ENCODE data around the gene HYOU1.
"Not testable (repeated sequence)": the region's sequence is repeated elsewhere in the genome, so short reads cannot be mapped to it uniquely, and the experiment has no call there.

Gene HYOU1

DNA sequence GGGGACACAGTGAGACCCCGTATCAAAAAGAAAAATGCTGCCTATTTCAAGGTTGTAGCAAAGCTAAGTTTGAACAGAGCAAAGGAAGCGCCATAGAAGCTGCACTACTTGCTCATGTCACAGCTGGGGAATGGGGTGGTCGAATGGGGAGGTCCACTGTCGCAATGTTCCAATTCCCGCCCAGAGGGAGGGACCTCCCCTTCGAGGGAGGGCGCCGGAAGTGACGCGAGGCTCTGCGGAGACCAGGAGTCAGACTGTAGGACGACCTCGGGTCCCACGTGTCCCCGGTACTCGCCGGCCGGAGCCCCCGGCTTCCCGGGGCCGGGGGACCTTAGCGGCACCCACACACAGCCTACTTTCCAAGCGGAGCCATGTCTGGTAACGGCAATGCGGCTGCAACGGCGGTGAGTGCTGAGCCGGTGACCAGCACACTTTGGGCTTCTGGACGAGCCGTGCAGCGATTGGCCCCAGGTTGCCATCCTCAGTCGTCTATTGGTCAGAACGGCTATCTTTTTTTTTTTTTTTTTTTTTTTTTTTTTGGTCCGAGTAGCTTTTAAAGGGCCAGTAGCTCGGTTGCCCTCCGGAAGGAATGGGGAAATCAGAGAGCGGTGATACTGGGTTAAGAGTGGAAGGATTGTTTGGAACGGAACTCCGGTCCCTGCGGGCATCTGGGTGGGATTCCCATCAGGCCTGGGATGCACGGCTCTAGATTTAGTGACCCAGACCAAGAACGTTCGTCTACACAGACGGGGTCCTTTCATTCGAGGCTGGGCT is 27.8 kb upstream of the HYOU1 start, which contains the start of gene HMBS:
TSS of gene HMBS (plus strand) at position 219 of the 774 bp plus-strand sequence. CDS start at position 372, 153 bp downstream.
- DNase-seq = peak; percentile 97

DNA sequence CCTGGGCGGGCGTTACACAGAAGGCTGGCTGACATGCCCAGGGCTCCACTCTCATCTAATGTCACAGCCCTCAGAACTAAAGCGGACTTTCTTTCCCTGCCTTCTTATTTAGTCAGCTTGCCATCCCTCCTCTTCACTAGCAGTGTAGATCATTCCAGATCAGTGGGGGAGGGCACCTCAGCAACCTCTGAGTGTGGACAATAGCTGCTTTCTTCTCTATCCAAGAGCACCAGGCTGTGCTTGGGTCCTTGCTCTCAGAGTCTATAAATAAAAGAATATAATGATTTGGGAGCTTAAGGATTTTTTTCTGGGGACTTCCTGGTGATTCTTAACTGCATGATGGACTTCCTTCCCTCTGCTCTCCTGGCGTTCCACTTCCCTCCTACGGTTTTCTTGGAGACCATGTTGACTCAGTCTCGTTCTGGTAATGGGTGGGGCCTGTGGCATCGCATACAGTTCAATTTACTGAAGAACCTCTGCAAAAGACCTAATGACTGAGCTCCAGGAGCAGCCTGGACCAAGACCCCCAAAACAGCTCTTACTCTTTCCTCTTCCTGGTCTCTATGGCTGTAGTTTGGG is 24.8 kb upstream of the HYOU1 start:
- no peak for DNase-seq

DNA sequence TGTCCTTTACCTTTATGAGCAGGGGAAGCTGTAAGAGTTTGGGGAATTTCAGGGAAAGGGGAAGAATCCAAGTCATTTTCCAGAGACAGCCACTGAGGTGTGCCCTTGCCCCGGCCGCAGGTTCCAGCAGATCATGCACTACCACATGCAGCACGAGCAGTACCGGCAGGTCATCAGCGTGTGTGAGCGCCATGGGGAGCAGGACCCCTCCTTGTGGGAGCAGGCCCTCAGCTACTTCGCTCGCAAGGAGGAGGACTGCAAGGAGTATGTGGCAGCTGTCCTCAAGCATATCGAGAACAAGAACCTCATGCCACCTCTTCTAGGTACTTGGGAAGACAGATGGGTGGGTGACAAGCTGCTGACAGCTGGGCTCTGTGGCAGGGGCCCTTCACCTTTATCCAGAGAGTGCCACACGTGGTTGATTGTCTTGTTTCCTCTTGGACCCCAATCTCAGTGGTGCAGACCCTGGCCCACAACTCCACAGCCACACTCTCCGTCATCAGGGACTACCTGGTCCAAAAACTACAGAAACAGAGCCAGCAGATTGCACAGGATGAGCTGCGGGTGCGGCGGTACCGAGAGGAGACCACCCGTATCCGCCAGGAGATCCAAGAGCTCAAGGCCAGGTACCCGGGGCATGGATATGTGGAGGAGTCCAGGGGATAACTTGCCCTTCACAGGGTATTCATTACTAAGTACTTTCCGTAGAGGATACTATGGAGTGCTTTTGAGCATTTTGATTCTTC is 21.8 kb upstream of the HYOU1 start:
- no peak for DNase-seq

DNA sequence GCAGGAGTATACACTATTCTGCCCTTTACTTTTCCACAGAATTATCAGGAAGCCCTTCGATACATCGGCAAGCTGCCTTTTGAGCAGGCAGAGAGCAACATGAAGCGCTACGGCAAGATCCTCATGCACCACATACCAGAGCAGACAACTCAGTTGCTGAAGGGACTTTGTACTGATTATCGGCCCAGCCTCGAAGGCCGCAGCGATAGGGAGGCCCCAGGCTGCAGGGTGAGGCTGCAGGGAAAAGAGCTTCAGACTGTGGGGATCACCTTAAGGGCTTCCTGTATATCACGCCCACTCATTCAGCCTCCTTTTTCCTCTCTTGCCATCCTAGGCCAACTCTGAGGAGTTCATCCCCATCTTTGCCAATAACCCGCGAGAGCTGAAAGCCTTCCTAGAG is 20.8 kb upstream of the HYOU1 start:
- no peak for DNase-seq

DNA sequence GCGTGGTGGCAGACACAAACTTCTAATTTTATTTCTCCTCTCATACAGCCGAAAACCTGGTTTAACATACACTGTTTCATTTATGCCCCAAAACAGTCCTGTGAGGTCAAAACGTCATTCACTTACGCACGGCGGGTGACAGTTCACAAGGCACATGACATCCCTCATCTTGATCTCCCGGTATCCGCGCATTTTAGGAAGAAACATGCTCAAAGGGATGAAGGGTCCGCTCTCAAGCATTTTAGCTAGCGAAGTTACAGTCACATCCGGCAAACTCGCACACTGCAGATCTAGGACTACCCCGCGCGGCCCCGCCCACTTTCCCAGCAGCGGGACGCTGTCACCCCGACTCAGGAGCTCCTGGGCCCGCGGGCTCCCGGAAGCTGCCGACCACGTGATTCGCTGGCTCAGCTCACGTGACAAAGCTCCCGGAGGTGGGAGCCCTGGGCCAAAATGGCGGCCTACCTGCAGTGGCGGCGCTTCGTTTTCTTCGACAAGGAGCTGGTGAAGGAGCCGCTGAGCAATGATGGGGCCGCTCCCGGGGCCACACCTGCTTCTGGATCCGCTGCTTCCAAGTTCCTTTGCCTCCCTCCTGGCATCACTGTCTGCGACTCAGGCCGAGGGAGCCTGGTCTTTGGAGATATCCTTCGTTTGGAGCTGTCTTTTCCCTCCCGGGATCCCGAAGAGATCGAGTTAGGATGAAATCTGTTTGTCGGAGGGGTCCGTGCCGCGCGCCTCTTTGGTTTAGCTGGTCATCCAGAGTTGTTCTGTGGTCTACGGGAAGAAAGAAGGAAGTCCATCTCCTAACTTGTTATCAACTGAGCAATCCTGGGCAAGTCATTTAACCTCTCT is 10.6 kb upstream of the HYOU1 start, which contains the start of gene VPS11:
TSS of gene VPS11 (plus strand) at position 448 of the 852 bp plus-strand sequence. CDS start at position 454, 6 bp downstream.
- peak; percentile 98 for DNase-seq

DNA sequence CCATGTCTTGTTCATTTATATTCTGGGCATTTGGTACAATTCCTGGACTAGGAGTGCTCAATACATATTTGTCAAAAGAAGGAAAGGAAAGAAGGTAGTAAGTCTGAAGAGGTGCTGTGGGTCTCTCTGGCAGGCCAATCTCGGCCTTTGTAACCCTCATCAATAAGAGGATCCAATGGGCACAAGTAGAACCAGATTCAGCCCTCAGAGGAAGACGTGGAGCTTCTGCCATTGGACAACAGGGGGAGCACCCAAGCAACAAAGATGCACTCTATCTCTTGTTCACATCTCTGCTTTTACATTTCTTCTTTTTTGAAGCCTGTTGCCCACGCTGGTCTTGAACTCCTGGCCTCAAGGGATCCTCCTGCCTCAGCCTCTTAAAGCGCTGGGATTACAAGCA is 8.4 kb upstream of the HYOU1 start:
- DNase-seq = no peak

DNA sequence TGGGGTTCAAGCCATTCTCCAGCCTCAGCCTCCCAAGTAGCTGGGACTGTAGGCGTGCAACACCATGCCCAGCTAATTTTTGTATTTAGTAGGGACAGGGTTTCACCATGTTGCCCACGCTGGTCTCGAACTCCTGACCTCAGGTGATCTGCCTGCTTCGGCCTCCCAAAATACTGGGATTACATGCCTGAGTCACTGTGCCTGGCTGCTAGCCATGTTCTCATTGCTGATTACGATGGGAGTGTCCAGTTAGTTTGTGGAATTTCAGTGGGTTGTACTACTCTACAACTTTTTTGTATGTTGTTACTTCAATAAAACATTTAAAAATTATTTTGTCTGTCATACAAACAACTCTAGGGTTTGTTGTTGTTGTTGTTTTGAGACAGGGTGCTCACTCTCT is 5.8 kb upstream of the HYOU1 start:
- DNase-seq = no peak

DNA sequence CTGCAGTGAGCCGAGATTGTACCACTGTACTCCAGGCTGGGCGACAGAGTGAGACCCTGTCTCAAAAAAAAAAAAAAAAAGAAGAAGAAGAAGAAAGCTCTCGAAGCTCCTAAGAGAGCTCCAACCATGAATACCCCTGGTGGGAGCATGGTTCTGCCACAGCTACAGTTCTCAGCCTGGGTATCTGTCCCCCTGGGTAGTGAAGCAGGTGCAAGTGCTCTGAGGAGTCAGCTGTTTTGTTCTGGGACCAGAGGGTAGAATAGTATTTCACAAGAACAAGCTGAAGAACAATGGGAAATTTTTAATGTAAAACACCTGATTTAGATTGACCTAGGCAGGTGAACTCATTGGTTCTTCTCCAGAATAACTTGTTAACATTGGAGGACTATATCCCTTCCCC is 4.3 kb upstream of the HYOU1 start:
- no peak for DNase-seq

DNA sequence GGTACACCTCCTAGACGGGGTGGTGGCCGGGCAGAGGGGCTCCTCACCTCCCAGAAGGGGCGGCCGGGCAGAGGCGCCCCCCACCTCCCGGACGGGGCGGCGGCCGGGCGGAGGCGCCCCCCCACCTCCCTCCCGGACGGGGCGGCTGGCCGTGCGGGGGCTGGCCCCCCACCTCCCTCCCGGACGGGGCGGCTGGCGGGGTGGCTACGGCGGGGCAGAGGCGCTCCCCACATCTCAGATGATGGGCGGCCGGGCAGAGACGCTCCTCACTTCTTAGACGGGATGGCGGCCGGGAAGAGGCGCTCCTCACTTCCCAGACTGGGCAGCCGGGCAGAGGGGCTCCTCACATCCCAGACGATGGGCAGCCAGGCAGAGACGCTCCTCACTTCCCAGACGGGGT is 2.1 kb upstream of the HYOU1 start:
- DNase-seq = not testable (repeated sequence)

DNA sequence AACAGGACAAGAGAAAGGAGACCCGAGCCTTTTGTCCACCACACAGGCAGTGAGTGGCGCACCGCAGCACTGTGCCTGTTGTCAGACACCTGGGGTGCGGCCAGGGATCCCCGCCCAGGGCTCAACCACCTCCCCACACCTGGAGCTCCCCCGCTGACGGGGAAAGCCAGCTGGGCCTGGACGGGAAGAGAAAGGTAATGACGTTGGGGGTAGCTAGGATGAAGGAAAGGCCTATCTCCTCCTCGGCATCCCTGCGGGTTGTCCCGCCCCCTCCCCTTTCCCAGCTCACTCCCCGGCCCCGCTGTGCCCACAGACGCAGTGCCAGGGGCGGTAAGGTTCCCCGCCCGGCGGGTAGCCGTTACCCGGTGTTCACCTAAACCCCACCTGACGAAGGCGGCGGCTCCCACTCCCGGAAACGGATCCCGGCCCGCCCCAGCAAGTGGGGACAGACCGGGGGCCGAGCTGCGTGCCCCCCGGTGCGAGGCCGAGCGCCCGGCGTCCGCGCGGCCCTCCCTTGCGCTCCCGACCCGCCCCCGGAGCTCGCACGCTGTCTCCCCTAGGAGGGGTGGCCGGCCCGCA is 495 bp downstream of the HYOU1 start:
- no peak for DNase-seq

DNA sequence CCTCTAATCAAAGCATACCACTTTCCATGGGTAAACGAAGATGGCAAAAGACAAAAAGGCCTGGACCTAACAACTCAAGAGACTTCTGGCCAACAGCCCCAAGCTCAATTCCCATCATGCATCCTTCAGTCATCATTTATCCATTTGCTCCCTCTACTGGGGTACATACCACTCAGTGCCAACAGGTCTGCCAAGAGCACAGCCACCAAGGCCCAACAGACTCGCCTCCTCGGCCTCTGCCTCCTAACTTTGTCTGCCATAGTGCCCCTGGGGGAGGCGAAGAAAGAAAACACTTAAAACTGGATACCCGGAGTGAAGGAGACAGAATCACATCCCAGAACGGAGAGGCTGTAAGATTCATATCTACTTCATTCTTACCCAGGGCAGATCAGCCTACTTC is 1.1 kb downstream of the HYOU1 start:
- DNase-seq = no peak

DNA sequence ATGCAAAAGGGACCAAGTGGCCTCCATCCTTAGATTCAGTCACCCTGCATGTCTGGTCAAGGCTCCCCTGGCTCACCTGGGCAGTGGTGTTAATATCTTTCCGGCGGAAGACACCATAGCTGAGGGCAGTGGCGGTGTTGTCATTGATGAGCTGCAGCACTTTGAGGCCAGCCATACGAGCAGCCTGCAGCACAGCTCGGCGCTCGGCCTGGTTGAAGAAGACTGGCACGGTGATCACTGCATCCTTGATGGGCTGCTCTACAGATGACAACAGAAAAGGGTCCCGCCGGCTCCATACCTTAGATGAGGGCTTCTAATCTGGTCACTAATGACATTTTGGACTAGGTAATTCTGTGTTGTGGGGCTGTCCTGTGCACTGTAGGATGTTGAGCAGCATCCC is 2.6 kb downstream of the HYOU1 start:
- no peak for DNase-seq

DNA sequence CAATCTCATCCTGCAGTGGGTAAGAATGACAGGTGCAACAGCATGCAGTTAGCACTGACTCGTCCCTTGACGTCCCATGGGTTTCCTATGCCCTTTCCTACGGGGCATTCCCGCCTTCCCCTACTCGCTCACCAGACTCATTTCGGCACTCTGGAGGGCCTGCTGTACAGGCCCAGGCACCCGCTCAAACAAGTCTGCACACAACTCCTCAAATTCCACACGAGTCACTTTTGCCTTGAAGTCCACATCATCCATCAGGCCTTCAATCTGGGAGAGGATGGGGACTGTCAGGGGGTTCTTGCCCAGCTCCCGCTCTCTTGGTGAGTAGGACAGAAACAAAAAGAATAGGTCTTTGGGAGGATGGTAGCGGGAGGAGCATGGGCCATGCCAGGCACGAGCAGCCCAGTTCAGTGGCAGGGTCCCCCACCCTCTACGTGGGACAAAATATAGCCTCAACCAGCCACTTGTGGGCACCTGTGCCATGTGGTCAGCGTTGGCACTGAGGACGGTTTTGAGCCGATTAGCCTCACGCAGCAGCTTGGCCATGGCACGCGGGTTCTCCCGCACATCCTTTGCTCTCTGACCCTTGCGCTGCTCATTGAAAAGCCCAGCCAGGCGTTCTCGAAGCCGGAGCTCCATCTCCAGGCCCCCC is 4.7 kb downstream of the HYOU1 start:
- DNase-seq = no peak

DNA sequence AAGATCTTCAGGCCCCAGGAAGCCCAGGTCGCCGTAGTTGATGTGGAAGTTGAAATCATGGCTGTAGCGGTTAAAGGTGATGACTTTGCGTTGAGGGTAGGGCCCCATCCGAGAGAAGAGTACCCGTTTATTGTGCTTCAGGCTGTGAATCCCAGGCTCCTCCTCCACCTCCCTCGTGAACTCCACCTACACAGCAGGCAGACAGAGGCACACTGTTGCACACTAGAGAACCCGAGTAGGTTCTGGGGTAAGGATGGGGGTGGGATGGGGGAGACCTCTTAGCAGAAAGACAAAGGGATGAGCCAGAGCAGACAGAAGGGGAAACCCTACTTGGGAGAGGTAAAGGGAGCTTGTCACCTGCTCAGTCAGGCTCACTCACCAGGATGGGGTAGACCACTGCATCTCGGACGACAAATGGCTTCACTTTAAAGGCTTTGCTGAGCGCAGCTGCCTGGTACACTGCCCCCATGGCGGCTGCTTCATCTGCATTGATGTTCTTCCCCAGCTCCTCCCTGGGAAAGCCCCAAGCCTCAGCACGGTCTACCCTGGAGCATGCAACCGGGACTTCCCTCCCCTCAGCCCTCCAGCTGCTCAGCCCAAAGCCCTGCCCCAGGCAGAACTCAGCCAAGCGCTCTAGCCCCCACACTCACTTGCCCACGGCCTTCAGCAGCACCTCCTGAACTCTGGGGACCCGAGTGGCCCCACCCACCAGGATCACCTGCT is 5.4 kb downstream of the HYOU1 start:
- no peak for DNase-seq

DNA sequence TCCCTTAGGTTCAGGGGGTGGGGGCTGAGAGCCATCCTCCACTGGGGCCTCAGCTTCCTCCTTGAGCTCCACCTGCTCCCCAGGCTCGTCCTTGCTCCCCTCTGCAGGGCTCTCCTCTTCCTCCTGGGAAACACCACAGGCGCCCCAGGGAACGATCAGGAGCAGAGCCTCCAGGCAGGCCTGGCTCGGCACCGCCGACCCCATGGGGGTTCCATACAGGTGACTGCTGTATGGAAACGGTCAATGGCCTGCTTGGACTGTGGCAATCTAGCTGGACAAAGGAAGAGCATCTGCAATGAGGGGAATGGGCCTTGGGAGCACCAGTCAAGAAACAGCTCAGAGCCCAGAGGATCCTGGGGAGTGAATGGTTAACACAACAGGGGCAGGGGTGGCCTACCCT is 7.9 kb downstream of the HYOU1 start:
- DNase-seq = no peak

DNA sequence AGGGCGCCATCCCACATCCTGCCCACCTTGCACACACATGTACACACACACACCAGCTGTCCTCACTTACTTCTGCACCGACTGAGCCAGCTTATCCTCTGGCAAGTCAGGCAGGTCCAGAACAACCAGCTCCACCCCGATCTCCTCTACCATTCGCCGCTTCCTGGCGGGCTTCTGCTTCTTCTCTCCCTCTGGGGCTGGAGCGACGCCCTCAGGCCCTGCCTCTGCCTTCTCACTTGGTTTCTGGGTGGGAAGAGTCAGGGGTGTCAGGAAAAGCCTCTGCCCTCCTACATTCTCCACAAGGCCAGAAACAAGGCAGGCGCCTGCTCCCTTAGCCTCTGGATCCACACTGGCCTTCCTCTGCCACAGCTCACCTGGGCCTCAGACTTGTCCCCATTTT is 8.4 kb downstream of the HYOU1 start:
- DNase-seq = no peak

DNA sequence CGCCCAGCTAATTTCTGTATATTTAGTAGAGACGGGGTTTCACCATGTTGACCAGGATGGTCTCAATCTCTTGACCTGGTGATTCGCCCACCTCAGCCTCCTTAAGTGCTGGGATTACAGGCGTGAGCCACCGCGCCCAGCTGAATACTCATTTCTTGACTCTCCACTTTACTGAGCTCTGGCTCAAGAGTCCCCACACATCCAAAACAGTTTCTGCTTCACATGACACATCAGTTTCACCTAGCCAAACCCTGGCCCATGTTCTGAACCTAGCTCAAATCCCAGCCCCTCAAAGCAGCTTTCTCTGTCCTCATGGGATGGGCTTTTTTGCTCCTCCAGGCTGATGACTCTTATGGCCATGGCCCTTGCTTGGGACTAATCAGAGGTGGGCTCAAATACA is 9.8 kb downstream of the HYOU1 start:
- DNase-seq = no peak

DNA sequence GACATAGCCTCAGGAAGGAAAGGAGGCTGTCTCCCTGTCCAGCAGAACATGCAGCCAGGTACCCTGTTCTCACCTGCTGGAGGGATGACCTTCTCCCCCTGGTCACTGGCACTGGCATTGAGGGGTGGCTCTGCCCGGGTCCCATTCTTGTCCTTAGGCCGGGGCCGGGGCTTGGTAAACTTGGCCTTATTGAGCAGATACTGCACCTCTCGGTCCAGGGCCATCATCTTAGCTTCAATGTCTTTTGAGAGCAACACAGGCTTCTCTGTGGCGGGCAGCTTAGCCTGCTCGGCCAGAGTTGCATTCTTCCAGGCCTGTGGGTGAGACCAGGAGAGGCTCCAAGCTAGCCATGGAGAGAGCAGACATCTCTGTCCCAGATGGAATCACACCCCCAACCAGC is 10.5 kb downstream of the HYOU1 start:
- no peak for DNase-seq

DNA sequence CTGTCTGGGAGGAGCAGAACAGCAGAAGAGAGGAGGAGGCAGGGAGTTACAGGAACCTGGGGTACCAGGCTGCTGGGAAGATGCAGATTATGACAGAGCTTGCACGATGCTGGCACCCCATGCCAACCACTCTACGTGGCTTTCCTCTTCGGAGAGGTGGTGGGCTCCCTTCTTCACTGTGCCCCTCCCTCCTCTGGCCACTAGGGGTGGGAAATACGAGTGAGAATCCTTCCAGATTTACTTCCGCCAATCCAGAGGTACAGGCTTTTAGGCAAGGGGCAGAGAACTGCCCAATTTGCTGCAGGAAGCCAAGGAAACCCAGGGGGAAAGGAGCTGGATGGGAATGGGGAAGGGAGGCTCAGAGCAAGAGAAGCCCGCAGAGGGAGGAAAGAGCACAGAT is 12.3 kb downstream of the HYOU1 start:
- DNase-seq = no peak

DNA sequence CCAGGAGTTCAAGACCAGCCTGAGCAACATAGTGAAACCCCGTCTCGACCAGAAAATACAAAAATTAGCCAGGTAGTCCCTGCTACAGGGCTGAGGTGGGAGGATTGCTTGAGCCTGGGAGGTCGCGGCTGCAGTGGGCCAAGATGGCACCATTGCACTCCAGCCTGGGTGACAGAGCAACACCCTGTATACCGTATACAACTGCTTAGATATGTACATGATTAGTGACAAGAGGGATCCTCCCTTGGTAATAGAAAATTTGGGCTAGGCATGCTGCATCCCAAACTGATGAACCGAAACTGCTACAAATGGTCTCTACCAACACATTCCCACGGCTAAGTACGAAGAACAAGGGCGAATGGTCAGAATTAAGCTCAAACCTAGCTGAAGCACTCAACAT is 14.1 kb downstream of the HYOU1 start:
- no peak for DNase-seq

DNA sequence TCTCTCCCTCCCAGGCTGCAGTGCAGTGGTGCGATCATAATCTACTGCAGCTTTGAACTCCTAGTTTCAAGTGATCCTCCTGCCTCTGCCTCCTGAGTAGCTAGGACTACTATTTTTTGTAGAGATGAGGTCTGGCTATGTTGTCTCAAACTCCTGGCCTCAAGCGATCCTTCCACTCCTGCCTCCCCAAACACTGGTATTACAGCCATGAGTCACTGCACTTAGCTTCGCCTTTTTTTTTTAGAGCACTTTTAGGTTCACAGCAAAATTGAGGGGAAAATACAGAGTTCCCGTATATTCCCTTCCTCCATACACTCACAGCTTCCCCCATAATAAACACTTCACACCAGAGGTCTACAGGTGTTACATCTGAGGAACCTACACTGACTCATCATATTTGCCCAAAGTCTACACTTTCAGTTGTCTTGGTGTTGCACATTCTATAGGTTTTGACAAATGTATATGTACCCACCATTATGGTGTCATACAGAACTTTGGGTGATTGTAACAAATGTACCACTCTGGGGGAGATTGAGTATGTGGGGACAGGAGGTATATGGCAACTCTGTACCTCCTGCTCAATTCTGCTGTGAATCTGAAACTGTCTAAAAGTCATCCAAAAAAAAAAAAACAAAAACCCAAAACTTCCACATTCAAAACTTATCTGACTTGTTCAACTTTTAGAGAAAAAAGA is 15.0 kb downstream of the HYOU1 start:
- DNase-seq = no peak
